ENCODE data around the gene EZH2. TPM values are rescaled to one million over a fixed set of nuclear protein-coding genes. Genes with fewer than 3 reads are reported as not detected.

EZH2 gene
- total RNA-seq: 6.6 and 10.9 TPM in 2 replicates

DNA sequence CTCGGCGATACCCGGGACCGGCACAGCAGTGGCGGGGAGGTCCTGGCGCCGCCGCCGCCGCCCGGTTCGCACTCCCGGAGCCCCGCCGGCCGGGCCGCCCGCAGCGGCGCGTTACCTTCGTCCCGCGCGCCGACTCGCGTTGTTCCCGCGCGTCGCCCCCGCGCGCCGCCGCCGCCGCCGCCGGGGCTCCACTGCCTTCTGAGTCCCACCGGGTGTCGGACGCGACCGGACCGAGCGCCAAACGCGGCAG, at the start of gene EZH2:
Gene EZH2, minus strand, starts transcription at position 243 of the 250 bp plus-strand sequence. CDS start 36,993 bp downstream, outside the sequence.
- H3K36me3 ChIP-seq (ENCODE audit: control insufficient read depth, insufficient read depth, low read length): no peaks in the 10 kb centered on the region
- DNase-seq (ENCODE audit: low read depth): no peak

GRCh38 chr7:148931470-148931869, 47.4 kb upstream of the EZH2 start:
- no peak overlapping the region for H3K4me3 ChIP-seq (ENCODE audit: low read depth, low read length)
- DNase-seq (ENCODE audit: low read depth) (no peak), FAIRE-seq (no peak)
- TF ChIP-seq CTCF (IDR thresholded peaks at IDR 0.05; ENCODE audit: insufficient read depth, low read length, severe bottlenecking): no peak
- no peaks in the 10 kb centered on the region for H3K27me3 ChIP-seq (ENCODE audit: control insufficient read depth, insufficient read depth, low read length)
- H3K36me3 ChIP-seq (ENCODE audit: control insufficient read depth, insufficient read depth, low read length): no peaks in the 10 kb centered on the region

More for the DNA sequence above, at the start of gene EZH2:
- Histone ChIP-seq H3K27me3 (ENCODE audit: control insufficient read depth, insufficient read depth, low read length) (no peaks in the 10 kb centered on the region), H3K4me3 (ENCODE audit: low read depth, low read length) (peak within 1 kb of the TSS; percentile 93)
- TF ChIP-seq CTCF (IDR thresholded peaks at IDR 0.05; ENCODE audit: insufficient read depth, low read length, severe bottlenecking): no peak
- FAIRE-seq: no peak

DNA sequence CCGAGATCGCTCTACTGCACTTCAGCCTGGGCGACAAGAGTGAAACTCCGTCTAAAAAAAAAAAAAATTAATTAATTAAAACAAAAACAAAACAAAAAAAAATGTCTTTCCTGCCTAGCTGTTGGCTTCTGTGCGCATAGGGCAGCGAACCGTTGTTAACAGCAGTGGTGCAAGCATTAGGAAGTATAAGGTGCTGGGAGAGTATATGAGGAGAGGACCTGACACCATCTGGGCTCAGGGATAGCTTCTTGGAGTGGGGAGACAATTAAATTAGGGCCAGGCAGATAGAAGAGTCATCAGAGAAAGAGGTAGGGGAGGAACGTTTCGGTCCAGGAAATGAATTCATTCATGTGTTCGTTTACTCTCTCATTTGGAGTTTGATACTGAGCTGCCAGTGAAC, 46.2 kb upstream of the EZH2 start:
- H3K27me3 ChIP-seq (ENCODE audit: control insufficient read depth, insufficient read depth, low read length): no peaks in the 10 kb centered on the region
- no peaks in the 10 kb centered on the region for H3K36me3 ChIP-seq (ENCODE audit: control insufficient read depth, insufficient read depth, low read length)
- FAIRE-seq (no peak), DNase-seq (ENCODE audit: low read depth) (no peak)
- TF ChIP-seq CTCF (IDR thresholded peaks at IDR 0.05; ENCODE audit: insufficient read depth, low read length, severe bottlenecking): no peak
- no peak overlapping the region for H3K4me3 ChIP-seq (ENCODE audit: low read depth, low read length)

DNA sequence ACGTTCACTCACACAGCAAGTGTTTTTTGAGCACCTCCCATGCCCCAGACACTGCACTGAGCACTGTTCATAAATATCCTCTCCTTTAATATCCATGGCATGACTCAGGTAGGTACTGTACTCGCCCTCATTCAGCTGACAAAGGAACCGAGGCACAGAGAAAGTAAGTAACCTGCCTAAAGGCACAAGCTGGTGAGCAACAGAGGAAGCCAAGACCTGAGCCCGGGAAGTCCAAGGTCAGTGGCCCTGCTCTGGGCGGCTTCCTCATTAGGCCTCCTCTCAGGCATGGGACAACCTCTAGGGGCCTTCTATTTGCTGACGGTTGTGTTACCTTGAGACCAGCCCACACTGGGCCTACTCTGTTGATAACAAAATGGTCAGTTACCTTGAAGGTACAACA, 45.1 kb upstream of the EZH2 start:
- peak; percentile 10 for DNase-seq (ENCODE audit: low read depth)
- FAIRE-seq: no peak

DNA sequence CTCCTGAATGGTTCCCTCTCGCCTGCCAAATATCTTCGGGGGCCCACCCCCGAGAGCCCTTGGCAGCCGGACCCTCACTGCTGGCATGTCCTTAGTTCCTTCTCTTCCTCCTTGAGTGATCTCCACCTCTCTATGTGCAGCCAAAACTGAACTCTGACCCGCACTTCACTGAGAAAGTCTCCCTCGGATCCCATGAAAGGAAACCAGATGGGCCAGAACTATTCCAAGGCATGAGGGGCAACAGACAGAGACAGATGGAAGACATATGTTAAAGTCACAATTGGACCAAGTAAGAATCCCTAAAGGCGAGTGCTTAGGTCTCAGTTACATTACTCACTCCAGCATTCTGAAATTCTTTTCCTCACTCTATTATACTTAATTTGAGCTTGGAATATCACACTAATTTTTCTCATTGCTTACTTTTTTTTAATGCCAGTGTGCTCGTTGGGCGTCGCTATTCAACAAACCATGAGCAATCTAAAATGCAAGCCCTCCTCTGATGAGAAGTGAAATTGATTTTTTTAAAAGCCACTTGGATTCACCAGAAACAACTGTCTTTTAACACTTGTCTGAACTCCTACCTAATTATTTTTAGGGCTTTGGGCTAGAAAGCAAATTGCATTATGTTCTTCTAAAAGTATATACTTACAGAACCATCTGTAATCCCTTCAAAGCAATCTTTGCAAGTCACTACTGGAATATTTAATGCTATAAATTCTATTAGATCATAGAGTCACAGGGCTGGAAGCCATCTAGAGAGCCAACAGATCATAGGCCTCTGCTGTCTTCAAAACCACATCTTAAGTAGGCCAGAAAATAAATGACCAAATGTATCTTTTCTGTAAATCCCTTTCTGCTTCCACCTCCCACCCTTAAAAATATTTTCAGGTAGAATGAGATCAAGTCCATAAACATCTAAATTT, 43.3 kb upstream of the EZH2 start:
- no peak for TF ChIP-seq CTCF (IDR thresholded peaks at IDR 0.05; ENCODE audit: insufficient read depth, low read length, severe bottlenecking)
- DNase-seq (ENCODE audit: low read depth): no peak
- no peaks in the 10 kb centered on the region for H3K27me3 ChIP-seq (ENCODE audit: control insufficient read depth, insufficient read depth, low read length)
- FAIRE-seq: no peak
- no peaks in the 10 kb centered on the region for H3K36me3 ChIP-seq (ENCODE audit: control insufficient read depth, insufficient read depth, low read length)
- H3K4me3 ChIP-seq (ENCODE audit: low read depth, low read length): no peak overlapping the region

More for the DNA sequence above, 45.1 kb upstream of the EZH2 start:
- no peaks in the 10 kb centered on the region for H3K27me3 ChIP-seq (ENCODE audit: control insufficient read depth, insufficient read depth, low read length)
- no peaks in the 10 kb centered on the region for H3K36me3 ChIP-seq (ENCODE audit: control insufficient read depth, insufficient read depth, low read length)
- H3K4me3 ChIP-seq (ENCODE audit: low read depth, low read length): no peak overlapping the region
- no peak for TF ChIP-seq CTCF (IDR thresholded peaks at IDR 0.05; ENCODE audit: insufficient read depth, low read length, severe bottlenecking)

- Histone ChIP-seq H3K36me3 (ENCODE audit: control insufficient read depth, insufficient read depth, low read length) (no peaks in the 10 kb centered on the region), H3K4me3 (ENCODE audit: low read depth, low read length) (no peak overlapping the region), H3K27me3 (ENCODE audit: control insufficient read depth, insufficient read depth, low read length) (no peaks in the 10 kb centered on the region)
- FAIRE-seq: no peak
- TF ChIP-seq CTCF (IDR thresholded peaks at IDR 0.05; ENCODE audit: insufficient read depth, low read length, severe bottlenecking): no peak
- DNase-seq (ENCODE audit: low read depth): no peak
These were observed 41.7 kb upstream of the EZH2 start for GRCh38 chr7:148925836-148926235.
